HepG2 (cell line): ENCODE measurements around the gene ZNF30. TPM values are rescaled to one million over a fixed set of nuclear protein-coding genes. Genes with fewer than 3 reads are reported as not detected.
A peak's percentile ranks its signal among the peaks of the same experiment; 100 is the strongest.

Source experiments
- ATAC-seq: fragments of 200-7000 bp; cut with Tn5 transposase; 3 replicates; pipeline ENCODE4 v1.9.1; 2020; ENCODE audit warnings: mild to moderate bottlenecking, moderate library complexity
- BruUV-seq: library from RNA; stranded (reverse); fragments of 400-500 nt; replicated peaks from 2 replicates; lab custom pipeline; 2021; lab: Mats Ljungman, UMichigan
- CTCF ChIA-PET: fragments of 300-600 bp; formaldehyde crosslinking; extraction: SDS; loops from one replicate; lab custom pipeline; 2021; ENCODE audit warnings: low total read pairs, inconsistent platforms, low intra/inter-chr PET ratio; lab: Yijun Ruan, JAX
- POLR2A ChIA-PET: fragments of 350-600 bp; sonication (Branson Sonifier 250); formaldehyde crosslinking; loops from one replicate; lab custom pipeline; 2020; ENCODE audit warnings: antibody characterized with exemption, inconsistent platforms; lab: Yijun Ruan, JAX
- DNase-seq: peaks from one replicate; pipeline ENCODE4 v3.0.0-alpha.2; 2015; ENCODE audit warnings: low spot score
- FAIRE-seq: peaks from 3 replicates; lab custom pipeline; 2011; peaks lifted over from hg19 to GRCh38; lab: Jason Lieb, UNC
- H2AFZ ChIP-seq: one replicate; pipeline ENCODE4 v1.6.1; 2011; ENCODE audit warnings: low read length, inconsistent platforms
- H3K27ac ChIP-seq: fragments of 300-600 bp; 3 replicates; pipeline ENCODE4 v1.8.0; 2011; ENCODE audit warnings: mixed run types, mild to moderate bottlenecking, mixed read lengths, low read length, inconsistent platforms; ENCODE audit not compliant: insufficient read depth; ENCODE audit errors: extremely low read length
- H3K27me3 ChIP-seq, 2 experiments: fragments of 200-600 bp in 1 of 2; 2 replicates in 1 of 2; 3 replicates in 1 of 2; pipeline versions ENCODE4 v1.6.0 to v1.8.0; 2011; ENCODE audit warnings: low read length in 2 of 2, mild to moderate bottlenecking in 2 of 2, moderate library complexity in 2 of 2, inconsistent platforms in 1 of 2; ENCODE audit not compliant: insufficient read depth in 2 of 2, control insufficient read depth in 1 of 2
- H3K36me3 ChIP-seq, 2 experiments: fragments of 200-600 bp in 1 of 2; replicated peaks in 1 of 2; 2 replicates in 1 of 2; 3 replicates in 1 of 2; pipeline versions ENCODE4 v1.5.1 to v1.8.0; 2011; ENCODE audit warnings: low read length in 2 of 2, inconsistent platforms in 1 of 2; ENCODE audit not compliant: insufficient read depth in 2 of 2, control insufficient read depth in 1 of 2
- H3K4me1 ChIP-seq: 2 replicates; pipeline ENCODE4 v1.5.1; 2012; ENCODE audit warnings: low read length, inconsistent platforms; ENCODE audit not compliant: insufficient read depth
- H3K4me2 ChIP-seq: 2 replicates; pipeline ENCODE4 v1.6.0; 2011; ENCODE audit warnings: low read depth, low read length, inconsistent platforms
- H3K4me3 ChIP-seq, 3 experiments: fragments of 200-600 bp in 1 of 3; sonication (generic), shearing (Covaris generic) in 1 of 3; replicated peaks in 1 of 3; 2 replicates each; pipeline ENCODE4 v1.5.1; 2011 to 2016; ENCODE audit warnings: low read length in 3 of 3, inconsistent platforms in 2 of 3, low read depth in 2 of 3, mild to moderate bottlenecking in 2 of 3, control low read depth in 1 of 3, mixed read lengths in 1 of 3; ENCODE audit not compliant: insufficient read depth in 1 of 3
- H3K79me2 ChIP-seq: one replicate; pipeline ENCODE4 v1.6.1; 2011; ENCODE audit warnings: low read length, inconsistent platforms; ENCODE audit not compliant: insufficient read depth
- H3K9ac ChIP-seq: 2 replicates; pipeline ENCODE4 v1.6.0; 2011; ENCODE audit warnings: mild to moderate bottlenecking, low read depth, low read length, inconsistent platforms; ENCODE audit not compliant: insufficient read depth
- H3K9me3 ChIP-seq: 2 replicates; pipeline ENCODE4 v1.5.1; 2012; ENCODE audit warnings: mild to moderate bottlenecking, low read length
- H4K20me1 ChIP-seq: 2 replicates; pipeline ENCODE4 v1.6.0; 2011; ENCODE audit warnings: inconsistent platforms, mild to moderate bottlenecking, low read length, moderate library complexity; ENCODE audit not compliant: insufficient read depth
- GFI1 ChIP-seq: sonication (generic); formaldehyde crosslinking; IDR thresholded peaks from 2 replicates; pipeline ENCODE4 v1.5.0; 2020; ENCODE audit warnings: missing genetic modification reagents, mild to moderate bottlenecking, borderline replicate concordance
- GLI4 ChIP-seq: sonication (generic); formaldehyde crosslinking; IDR thresholded peaks from 2 replicates; pipeline ENCODE4 v1.5.1; 2020; ENCODE audit warnings: missing genetic modification reagents, mild to moderate bottlenecking, moderate library complexity, borderline replicate concordance
- IRF9 ChIP-seq: sonication (generic); formaldehyde crosslinking; IDR thresholded peaks from 2 replicates; pipeline ENCODE4 v1.8.0; 2022; ENCODE audit warnings: missing genetic modification reagents, mild to moderate bottlenecking, borderline replicate concordance
- KDM6A ChIP-seq: IDR thresholded peaks from 2 replicates; pipeline ENCODE4 v1.6.1; 2016; ENCODE audit warnings: low read depth
- NR3C1 ChIP-seq: sonication (generic); formaldehyde crosslinking; IDR thresholded peaks from 2 replicates; pipeline ENCODE4 v1.4.0; 2020; ENCODE audit warnings: missing genetic modification reagents
- PCBP1 ChIP-seq: fragments of 200-400 bp; formaldehyde crosslinking; IDR thresholded peaks from 2 replicates; pipeline ENCODE4 v1.6.1; 2017; ENCODE audit warnings: mild to moderate bottlenecking, low read depth, low read length, borderline replicate concordance
- PLSCR1 ChIP-seq: sonication (generic); formaldehyde crosslinking; IDR thresholded peaks from 2 replicates; pipeline ENCODE4 v1.5.0; 2020; ENCODE audit warnings: missing genetic modification reagents, mild to moderate bottlenecking, borderline replicate concordance
- SMAD1 ChIP-seq: sonication (generic); formaldehyde crosslinking; IDR thresholded peaks from 2 replicates; pipeline ENCODE4 v1.4.0; 2020; ENCODE audit warnings: missing genetic modification reagents, low read depth, mild to moderate bottlenecking, borderline replicate concordance
- SRSF1 ChIP-seq: fragments of 200-400 bp; formaldehyde crosslinking; optimal IDR thresholded peaks from 2 replicates; pipeline ENCODE3; 2017; ENCODE audit warnings: mild to moderate bottlenecking, low read depth, low read length, moderate library complexity
- TARDBP ChIP-seq: sonication (generic); formaldehyde crosslinking; IDR thresholded peaks from 2 replicates; pipeline ENCODE4 v1.8.0; 2022; ENCODE audit warnings: mild to moderate bottlenecking, missing genetic modification reagents
- ZNF609 ChIP-seq: sonication (generic); formaldehyde crosslinking; IDR thresholded peaks from 2 replicates; pipeline ENCODE4 v1.4.0; 2020; ENCODE audit warnings: mild to moderate bottlenecking, missing genetic modification reagents, borderline replicate concordance
- WGBS: methylation state at CpG from one replicate; pipeline ENCODE4 v1.1.6; 2017; ENCODE audit warnings: low lambda C conversion rate; 5-methylcytosine and 5-hydroxymethylcytosine counted together
- in situ Hi-C: cut with HindIII; loops from 2 replicates; pipeline ENCODE4 v1.10.0; 2017; ENCODE audit warnings: low pct_unique_long_range_greater_than_20kb; ENCODE audit not compliant: extremely low pct_ligation_motif_present
- intact Hi-C: fragments of 100-400 bp; cut with micrococcal nuclease; formaldehyde crosslinking; loops from one replicate; pipeline ENCODE4 v1.10.0; 2022; ENCODE audit not compliant: unreplicated experiment
- polyA plus RNA-seq, 8 experiments: library from polyadenylated mRNA; depleted of rRNA in 3 of 8; stranded (reverse) in 7 of 8; unstranded in 1 of 8; fragments of >200 nt; fragmentation: Illumina TruSeq in 4 of 8; extraction: Trizol in 4 of 8; gene quantifications; 2 replicates each; pipeline versions ENCODE4 v1.2.1 to v1.2.3, GENCODE V29; 2011 to 2016; ENCODE audit warnings: low read depth in 4 of 8, missing spikeins in 1 of 8, mixed read lengths in 1 of 8; ENCODE audit not compliant: insufficient read depth in 1 of 8
- total RNA-seq, 5 experiments: library from RNA; depleted of rRNA; stranded (reverse); fragments of >200 nt; fragmentation: Illumina TruSeq; extraction: Trizol; gene quantifications; 2 replicates each; pipeline ENCODE4 v1.2.3, GENCODE V29; 2016; ENCODE audit warnings: low read depth in 1 of 5
- TF ChIP-seq, protein P1 (sequence below): IDR thresholded peaks from 2 replicates; pipeline ENCODE4 v1.6.1; 2016; ENCODE audit warnings: missing compliant biosample characterization, missing genetic modification reagents, borderline replicate concordance
- TF ChIP-seq, protein P2 (sequence below): sonication (generic); formaldehyde crosslinking; IDR thresholded peaks from 2 replicates; pipeline ENCODE4 v1.8.0; 2022; ENCODE audit warnings: mild to moderate bottlenecking, missing genetic modification reagents, moderate library complexity

ZNF30 gene
- total and polyA plus RNA-seq, 2 of the 13 experiments (the other 11 are each of a cell fraction or from before 2014, with no cell fraction given): 2.3 to 4.4 TPM

DNA sequence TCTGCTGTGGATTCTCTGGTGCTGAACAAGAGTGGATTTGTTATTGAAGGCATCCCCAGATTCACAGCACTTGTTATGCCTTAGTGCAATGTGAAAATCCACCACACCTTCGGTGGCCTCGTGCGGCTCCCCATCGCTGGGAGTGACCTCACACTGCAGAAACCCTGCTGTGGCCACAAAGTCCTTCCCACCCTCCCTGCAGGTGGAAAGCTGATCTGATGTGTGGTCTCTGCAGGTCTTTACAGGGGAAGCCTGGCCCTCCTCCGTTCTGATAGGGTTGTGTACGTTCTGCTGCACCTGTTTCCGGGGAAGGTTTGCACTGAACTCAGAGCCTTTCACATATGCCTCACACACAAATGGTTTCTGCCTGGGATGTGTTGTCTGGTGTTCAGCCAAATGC is 32.3 kb downstream of the ZNF30 start (continued):
- TF ChIP-seq ZNF609 (CRISPR knock-in tag): no peak
- no peak for TF ChIP-seq IRF9 (CRISPR knock-in tag)

DNA sequence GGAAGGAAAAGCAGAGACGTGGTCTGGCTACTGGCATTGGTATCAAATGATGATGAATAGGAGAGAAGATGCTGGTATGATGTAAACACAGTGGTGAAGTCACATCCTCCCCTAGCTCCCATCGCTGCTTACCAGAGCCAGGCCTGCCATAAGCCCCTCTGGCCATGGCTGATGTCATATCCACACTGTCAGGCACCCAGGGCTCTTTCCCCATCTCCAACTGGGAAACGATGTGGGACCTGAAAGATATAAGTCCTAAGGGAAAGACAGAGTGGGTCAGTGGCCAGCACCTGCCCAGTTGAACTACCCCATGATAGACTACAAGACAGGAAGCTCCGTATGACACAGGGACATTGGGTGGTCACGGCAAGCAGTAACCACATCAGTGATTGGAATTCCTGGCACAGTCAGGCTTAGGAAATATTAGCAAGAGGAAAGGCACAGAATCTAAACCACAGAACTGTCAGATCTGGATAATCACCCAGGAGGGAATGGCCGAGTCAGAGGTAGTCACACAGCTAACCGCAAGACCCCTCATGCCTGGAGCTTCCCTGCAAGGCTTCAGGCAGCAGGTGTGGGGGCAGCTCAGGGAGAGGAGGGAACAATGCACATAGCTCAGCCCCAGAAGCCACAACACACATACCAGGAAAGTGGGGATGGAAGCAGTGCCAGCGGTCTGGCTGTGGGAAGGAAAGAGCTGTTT is 33.6 kb downstream of the ZNF30 start:
- in situ Hi-C loops (no loop called here), intact Hi-C loops (no loop called here)
- peaks cover 23% of the 10 kb centered on the region; the same call in 1 of the 2 replicates for H4K20me1 ChIP-seq
- POLR2A ChIA-PET: no interaction called here
- peaks cover 33% of the 10 kb centered on the region for H3K4me1 ChIP-seq
- H3K36me3 ChIP-seq: peaks cover 28 to 46% of the 10 kb centered on the region in 2 experiments
- CTCF ChIA-PET: no interaction called here
- DNase-seq (no peak), FAIRE-seq (no peak), ATAC-seq (no peak)
- H3K4me2 ChIP-seq: 0 out of 2 replicates have a peak overlapping the region, but pooled peaks have one; percentile 87
- H3K9ac ChIP-seq: no peak overlapping the region
- H3K79me2 ChIP-seq: peaks cover 33% of the 10 kb centered on the region
- no peak overlapping the region for H2AFZ ChIP-seq
- no peaks in the 10 kb centered on the region for H3K9me3 ChIP-seq
- H3K27ac ChIP-seq: no peak overlapping the region
- no peak overlapping the region for H3K4me3 ChIP-seq
- BruUV-seq: no TSS peak
- H3K27me3 ChIP-seq: peaks cover 0 to 3% of the 10 kb centered on the region in 2 experiments; a peak in 1 of 5 replicates
- WGBS: 98% methylated on average over 8 of the region's 8 CpGs
- TF ChIP-seq, protein P1, sequence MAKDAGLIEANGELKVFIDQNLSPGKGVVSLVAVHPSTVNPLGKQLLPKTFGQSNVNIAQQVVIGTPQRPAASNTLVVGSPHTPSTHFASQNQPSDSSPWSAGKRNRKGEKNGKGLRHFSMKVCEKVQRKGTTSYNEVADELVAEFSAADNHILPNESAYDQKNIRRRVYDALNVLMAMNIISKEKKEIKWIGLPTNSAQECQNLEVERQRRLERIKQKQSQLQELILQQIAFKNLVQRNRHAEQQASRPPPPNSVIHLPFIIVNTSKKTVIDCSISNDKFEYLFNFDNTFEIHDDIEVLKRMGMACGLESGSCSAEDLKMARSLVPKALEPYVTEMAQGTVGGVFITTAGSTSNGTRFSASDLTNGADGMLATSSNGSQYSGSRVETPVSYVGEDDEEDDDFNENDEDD (CRISPR knock-in tag): no peak
- no peak for TF ChIP-seq TARDBP (CRISPR knock-in tag)
- no peak for TF ChIP-seq KDM6A
- no peak for TF ChIP-seq NR3C1 (CRISPR knock-in tag)
- TF ChIP-seq SRSF1: no peak
- TF ChIP-seq PLSCR1 (CRISPR knock-in tag): no peak
- no peak for TF ChIP-seq PCBP1
- no peak for TF ChIP-seq SMAD1 (CRISPR knock-in tag)
- TF ChIP-seq, protein P2, sequence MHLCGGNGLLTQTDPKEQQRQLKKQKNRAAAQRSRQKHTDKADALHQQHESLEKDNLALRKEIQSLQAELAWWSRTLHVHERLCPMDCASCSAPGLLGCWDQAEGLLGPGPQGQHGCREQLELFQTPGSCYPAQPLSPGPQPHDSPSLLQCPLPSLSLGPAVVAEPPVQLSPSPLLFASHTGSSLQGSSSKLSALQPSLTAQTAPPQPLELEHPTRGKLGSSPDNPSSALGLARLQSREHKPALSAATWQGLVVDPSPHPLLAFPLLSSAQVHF (CRISPR knock-in tag): no peak
- no peak for TF ChIP-seq GFI1
- TF ChIP-seq GLI4 (CRISPR knock-in tag): no peak
